Erythroblast (primary cell): ENCODE results near the gene PTPRN2.

Source experiments
- GATA1 ChIP-seq: IDR thresholded peaks from 2 replicates; pipeline ENCODE4 v1.6.1; 2011; ENCODE audit warnings: low read depth, mild to moderate bottlenecking, control low read depth, low read length, moderate library complexity
- POLR2A ChIP-seq: IDR thresholded peaks from 2 replicates; pipeline ENCODE4 v1.6.1; 2011; ENCODE audit warnings: mild to moderate bottlenecking, low read length

DNA sequence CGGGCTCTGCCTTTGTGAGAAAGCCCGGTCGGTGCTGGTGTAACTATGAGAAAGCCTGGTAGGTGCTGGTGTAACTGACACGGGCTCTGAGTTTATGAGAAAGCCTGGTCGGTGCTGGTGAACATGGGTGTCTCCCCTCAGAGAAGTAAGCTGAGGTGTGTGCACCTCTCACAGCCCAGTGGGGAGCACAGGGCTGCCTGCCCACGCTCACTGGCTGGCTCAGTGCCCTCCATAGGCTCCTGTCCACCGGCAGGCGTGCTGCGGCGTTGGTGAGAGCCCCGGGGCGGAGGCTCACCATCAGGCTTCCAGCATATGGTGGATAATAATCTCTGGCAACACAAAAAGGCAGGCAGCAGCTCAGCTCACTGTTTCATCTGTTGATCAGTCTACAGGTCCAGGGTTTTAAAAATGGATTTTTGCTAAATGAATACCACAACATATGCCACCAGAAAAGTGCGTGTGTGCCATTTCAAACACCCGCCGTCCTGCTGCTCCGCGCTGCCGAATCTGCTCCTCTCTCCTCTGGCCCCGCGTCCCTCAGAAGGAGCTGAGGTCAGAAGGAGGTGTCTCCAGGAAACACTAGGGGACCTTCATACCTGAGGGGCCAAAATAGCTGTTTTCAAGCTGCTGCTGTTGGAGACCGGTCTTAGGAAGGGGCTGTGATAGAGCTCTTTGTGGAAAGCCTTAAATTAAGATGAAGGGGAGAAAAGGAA is 885.2 kb downstream of the PTPRN2 start:
- TF ChIP-seq POLR2A (no peak), GATA1 (no peak)
